Activated T-cell treated with anti-CD3 and anti-CD28 coated beads, Interleukin-2, amount 50 U/mL, for 24 hours (primary cell): Measurements from ENCODE around the gene GRIA4.
"Not testable (repeated sequence)": the region's sequence is repeated elsewhere in the genome, so short reads cannot be mapped to it uniquely, and the experiment has no call there.

Experiments
- DNase-seq: peaks from one replicate; pipeline ENCODE4 v3.0.0-alpha.2; 2020
- H3K27ac Mint-ChIP-seq: 2 replicates; pipeline ENCODE4 v1.8.0; 2020; ENCODE audit warnings: mild to moderate bottlenecking, mixed read lengths
- H3K27me3 Mint-ChIP-seq: 2 replicates; pipeline ENCODE4 v1.8.0; 2020; ENCODE audit warnings: mixed read lengths
- H3K36me3 Mint-ChIP-seq: 2 replicates; pipeline ENCODE4 v1.8.0; 2020; ENCODE audit warnings: low read depth, mixed read lengths
- H3K4me1 Mint-ChIP-seq: 2 replicates; pipeline ENCODE4 v1.8.0; 2020; ENCODE audit warnings: low read depth, mixed read lengths
- H3K4me3 Mint-ChIP-seq: 2 replicates; pipeline ENCODE4 v1.8.0; 2020; ENCODE audit warnings: mild to moderate bottlenecking, moderate library complexity, mixed read lengths
- H3K9me3 Mint-ChIP-seq: 2 replicates; pipeline ENCODE4 v1.8.0; 2020; ENCODE audit warnings: mixed read lengths

Gene GRIA4

DNA sequence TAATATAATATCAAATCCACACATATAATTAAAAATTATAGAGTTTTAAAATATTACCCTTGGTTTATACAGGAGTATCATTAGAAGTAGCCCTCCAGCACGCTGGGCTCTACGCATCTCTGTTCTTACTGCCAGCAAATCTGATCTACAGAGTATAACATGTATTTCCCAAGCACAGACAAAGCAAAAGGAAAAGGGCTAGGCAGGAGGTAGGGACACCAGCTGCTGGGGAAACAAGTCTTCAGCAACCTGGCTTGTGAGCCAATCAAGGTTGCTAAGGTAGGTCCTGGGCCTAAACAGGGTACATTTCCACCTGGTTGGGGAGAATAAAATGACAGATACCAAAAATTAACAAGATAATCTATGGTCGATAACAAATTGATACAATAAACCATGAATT, 163.6 kb downstream of the GRIA4 start:
- H3K9me3 Mint-ChIP-seq, H3K4me3 Mint-ChIP-seq, DNase-seq, H3K36me3 Mint-ChIP-seq, H3K27me3 Mint-ChIP-seq, H3K4me1 Mint-ChIP-seq, H3K27ac Mint-ChIP-seq: not testable (repeated sequence)

DNA sequence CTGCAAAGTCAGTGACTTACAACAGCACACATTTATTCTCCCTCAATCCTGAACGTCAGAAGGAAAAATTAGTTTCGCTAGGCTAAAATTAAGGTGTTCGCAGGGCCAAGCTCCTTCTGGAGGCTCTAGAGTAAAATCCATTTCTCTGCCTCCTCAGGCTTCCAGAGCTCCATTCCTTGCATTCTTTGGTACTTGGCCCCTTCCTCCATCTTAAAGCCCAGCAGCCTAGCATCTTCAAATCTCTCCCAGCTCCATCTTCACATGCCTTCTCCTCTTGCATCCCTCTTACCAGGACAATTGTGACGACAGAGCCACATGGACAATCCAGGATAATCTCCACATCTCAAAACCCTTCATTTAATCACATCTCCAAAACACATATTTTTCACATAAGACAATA, 165.0 kb downstream of the GRIA4 start:
- no peaks in the 10 kb centered on the region for H3K36me3 Mint-ChIP-seq
- H3K27me3 Mint-ChIP-seq, result peaks cover 4% of the 10 kb centered on the region
- no peak overlapping the region for H3K4me3 Mint-ChIP-seq

DNA sequence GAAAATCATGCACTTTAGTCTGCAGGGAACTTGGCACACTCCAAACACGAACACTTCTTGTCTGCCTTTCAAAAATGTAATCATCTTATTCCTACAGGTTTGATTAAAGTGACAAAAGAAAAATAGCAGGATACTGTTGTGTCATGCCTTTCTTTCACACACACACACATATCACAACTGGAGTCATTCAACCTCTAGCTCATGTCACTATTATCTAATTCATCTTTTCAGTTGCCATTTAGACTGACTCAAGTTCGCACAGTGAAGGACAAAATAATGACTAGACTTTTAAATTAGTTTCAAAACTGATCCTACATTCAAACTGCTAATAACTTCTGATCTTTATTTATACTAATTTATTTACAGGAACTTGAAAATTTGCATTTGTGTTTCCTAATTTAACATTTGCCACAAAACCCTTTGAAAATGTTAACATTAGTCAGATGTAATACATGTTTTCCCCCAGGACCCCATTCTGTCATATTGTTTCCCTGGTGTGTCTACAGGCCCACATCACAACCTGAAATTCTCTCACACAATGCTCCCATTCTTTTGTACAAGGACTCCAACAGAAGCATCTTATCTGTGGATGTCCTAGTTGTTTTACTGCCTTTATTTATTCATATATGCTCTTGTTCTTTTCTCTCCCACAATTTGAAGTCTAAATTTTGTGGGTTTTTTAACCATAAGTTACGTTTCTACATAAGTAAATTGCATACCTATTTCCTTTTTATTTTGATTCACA, 171.1 kb downstream of the GRIA4 start:
- Mint-ChIP-seq H3K4me3 (no peak overlapping the region), H3K36me3 (no peaks in the 10 kb centered on the region), H3K27ac (no peak overlapping the region), H3K4me1 (no peaks in the 10 kb centered on the region), H3K27me3 (no peaks in the 10 kb centered on the region), H3K9me3 (no peaks in the 10 kb centered on the region)
- no peak for DNase-seq

More for the DNA sequence above, 165.0 kb downstream of the GRIA4 start:
- Mint-ChIP-seq H3K27ac (no peak overlapping the region), H3K4me1 (no peaks in the 10 kb centered on the region), H3K9me3 (no peaks in the 10 kb centered on the region)
- DNase-seq, result no peak

DNA sequence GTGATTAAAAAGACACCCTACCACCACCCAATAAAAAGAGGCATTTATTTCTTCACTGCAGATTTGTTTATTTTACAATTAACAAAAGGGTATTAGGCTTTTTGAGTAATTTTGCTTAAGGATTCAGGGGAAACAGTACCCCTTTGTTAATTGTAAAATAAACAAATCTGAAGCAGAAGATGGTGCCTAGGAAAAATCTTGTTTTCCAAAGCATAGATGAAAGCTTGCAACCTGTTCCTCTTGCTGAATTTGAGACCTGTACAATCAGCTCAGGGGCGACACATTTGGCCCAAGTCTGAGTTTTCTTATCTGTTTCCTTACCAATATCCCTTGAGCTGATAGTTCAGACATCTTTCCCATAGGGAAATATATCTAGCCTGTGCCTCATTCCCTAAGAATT, 171.9 kb downstream of the GRIA4 start:
- Mint-ChIP-seq H3K4me1 (no peaks in the 10 kb centered on the region), H3K36me3 (no peaks in the 10 kb centered on the region), H3K27ac (no peak overlapping the region), H3K27me3 (no peaks in the 10 kb centered on the region), H3K4me3 (no peak overlapping the region), H3K9me3 (no peaks in the 10 kb centered on the region)
- DNase-seq, result no peak

DNA sequence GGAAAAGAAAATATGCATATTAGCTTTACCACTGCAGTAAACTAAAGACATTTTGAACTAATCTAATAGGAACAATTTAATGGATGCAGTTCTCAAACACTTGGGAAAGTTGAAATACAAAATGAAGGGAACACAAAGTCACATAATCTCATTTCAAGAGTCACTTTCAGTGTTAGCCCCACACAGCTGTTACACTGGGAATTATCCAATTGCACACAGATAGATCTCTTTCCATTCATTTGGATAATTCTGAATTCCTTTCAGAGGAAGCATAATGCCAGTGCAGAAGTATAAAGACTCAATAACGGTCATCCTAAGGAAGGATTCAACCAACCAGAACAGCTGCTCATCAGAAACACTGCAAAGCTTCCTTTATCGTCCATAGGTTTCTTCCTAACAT, 173.3 kb downstream of the GRIA4 start:
- no peak overlapping the region for H3K27ac Mint-ChIP-seq
- no peaks in the 10 kb centered on the region for H3K27me3 Mint-ChIP-seq
- no peaks in the 10 kb centered on the region for H3K36me3 Mint-ChIP-seq
- no peak overlapping the region for H3K4me3 Mint-ChIP-seq
- no peak for DNase-seq
- H3K9me3 Mint-ChIP-seq, result no peaks in the 10 kb centered on the region
- H3K4me1 Mint-ChIP-seq, result no peaks in the 10 kb centered on the region

DNA sequence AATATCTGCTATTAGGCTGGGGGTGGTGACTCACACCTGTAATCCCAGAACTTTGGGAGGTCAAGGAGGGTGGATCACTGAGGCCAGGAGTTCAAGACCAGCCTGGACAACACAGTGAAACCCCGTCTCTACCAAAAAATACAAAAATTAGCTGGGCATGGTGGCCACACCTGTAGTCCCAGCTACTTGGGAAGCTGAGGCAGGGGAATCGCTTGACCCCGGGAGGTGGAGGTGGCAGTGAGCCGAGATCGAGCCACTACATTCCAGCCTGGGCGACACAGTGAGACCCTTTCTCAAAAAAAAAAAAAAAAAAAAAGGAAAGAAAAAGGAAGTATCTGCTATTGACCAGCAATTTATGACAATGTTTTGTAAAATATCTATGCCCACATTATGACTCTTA, 176.0 kb downstream of the GRIA4 start:
- H3K36me3 Mint-ChIP-seq, H3K4me3 Mint-ChIP-seq, DNase-seq, H3K4me1 Mint-ChIP-seq, H3K27me3 Mint-ChIP-seq, H3K9me3 Mint-ChIP-seq, H3K27ac Mint-ChIP-seq: not testable (repeated sequence)

DNA sequence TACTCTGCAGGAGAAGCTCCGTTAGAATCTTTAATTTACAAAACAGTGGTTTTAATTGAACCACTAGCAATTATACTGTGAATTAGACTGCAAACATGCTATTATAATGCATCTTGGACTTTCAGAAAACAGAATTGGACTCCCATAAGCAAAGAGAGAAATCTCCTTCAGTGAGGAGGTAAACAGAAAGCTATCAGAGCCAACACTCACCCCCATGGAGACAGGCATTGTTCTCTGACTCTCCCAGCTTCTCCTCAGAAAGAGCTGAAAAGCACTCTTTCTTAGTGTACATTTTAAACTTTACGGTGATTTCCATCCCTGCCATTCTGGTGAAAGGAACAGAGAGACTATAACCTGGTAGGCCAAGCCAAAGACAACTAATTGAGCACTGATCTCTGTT, 176.9 kb downstream of the GRIA4 start:
- H3K4me3 Mint-ChIP-seq, result no peak overlapping the region
- no peaks in the 10 kb centered on the region for H3K9me3 Mint-ChIP-seq
- DNase-seq, result no peak

DNA sequence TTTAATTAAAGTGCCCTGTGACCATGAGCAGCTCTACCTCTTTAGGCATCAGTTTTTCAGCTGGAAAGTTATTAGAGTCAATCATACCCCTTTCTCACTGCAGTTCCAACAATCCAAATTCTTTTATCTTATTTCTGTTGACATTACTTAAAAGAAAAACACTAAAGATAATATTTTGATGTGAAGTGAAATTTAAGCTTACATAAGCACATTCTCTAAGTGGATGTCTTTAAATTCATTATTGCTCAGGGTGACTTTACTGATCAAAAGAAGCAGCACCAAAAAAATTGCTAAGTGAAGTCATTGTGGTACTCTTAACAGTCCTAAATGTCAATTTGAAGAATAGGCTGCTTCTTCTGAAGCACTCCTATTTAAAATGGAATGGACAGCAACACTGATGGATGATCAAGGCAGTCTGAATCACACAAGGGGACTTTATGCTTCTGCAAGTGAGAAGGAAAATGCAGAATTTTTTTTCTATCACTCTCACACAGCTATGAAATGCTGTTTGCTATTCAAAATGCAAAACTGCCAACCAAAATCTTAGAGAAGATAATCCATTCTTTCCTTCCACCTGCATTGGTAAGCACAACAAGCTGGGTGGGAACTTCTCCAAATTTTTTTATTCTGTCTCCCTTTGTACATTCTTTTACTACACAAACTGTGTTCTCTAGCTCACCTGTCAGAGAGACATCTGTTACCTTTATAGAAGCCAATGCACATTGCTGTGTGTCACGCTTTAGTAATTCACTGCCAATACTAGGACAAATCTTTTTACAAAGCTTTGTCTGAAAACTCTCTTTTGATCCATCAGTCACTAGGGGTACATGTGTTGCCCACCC, 179.9 kb downstream of the GRIA4 start:
- Mint-ChIP-seq H3K27ac (no peak overlapping the region), H3K4me1 (no peaks in the 10 kb centered on the region), H3K9me3 (no peaks in the 10 kb centered on the region), H3K36me3 (no peaks in the 10 kb centered on the region), H3K4me3 (no peak overlapping the region), H3K27me3 (no peaks in the 10 kb centered on the region)
- DNase-seq, result no peak

More for the DNA sequence above, 176.9 kb downstream of the GRIA4 start:
- Mint-ChIP-seq H3K4me1 (no peaks in the 10 kb centered on the region), H3K27ac (no peak overlapping the region), H3K36me3 (no peaks in the 10 kb centered on the region), H3K27me3 (no peaks in the 10 kb centered on the region)

DNA sequence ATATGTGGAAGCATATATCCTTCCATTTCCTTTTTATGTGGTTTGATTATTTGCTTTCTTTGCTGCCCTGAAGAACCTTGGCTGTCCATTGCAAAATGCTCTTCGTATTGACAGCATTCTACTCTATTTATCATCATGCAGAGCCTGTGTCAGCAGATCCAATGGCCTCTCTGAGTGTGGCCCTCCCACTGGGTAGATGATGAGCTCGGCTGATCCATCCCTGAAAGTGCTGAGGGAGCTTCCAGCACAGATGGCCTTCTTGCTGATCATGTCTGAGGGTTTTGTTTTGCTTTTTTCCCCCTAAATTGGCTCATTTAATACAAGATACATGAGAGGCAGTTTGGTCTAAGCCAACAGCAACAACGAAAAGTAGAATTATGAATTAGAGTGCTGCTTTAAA, 181.0 kb downstream of the GRIA4 start:
- no peaks in the 10 kb centered on the region for H3K4me1 Mint-ChIP-seq

DNA sequence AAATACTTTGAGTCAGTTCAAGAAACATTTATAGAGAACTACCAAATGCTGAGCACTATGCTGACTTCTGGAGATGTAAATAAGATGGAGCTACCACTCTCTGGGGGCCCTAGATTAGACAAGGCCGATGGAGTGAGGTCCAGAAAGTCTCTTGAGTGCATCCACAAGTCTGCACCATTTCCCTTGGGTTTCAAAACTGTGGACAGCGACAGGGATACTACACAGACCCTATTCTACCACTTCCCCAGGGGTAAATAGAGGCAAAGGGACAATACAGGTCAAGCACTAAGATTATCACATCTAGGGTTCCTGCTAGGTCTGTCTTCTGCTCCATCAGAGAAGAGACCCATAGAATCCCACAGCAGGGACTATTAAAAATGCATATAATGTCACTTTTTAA, 183.2 kb downstream of the GRIA4 start:
- Mint-ChIP-seq H3K4me3 (no peak overlapping the region), H3K27me3 (no peaks in the 10 kb centered on the region), H3K36me3 (no peaks in the 10 kb centered on the region), H3K4me1 (no peaks in the 10 kb centered on the region), H3K27ac (no peak overlapping the region), H3K9me3 (no peaks in the 10 kb centered on the region)
- no peak for DNase-seq

More for the DNA sequence above, 181.0 kb downstream of the GRIA4 start:
- Mint-ChIP-seq H3K4me3 (no peak overlapping the region), H3K9me3 (no peaks in the 10 kb centered on the region), H3K36me3 (no peaks in the 10 kb centered on the region), H3K27ac (no peak overlapping the region), H3K27me3 (no peaks in the 10 kb centered on the region)
- DNase-seq, result no peak

DNA sequence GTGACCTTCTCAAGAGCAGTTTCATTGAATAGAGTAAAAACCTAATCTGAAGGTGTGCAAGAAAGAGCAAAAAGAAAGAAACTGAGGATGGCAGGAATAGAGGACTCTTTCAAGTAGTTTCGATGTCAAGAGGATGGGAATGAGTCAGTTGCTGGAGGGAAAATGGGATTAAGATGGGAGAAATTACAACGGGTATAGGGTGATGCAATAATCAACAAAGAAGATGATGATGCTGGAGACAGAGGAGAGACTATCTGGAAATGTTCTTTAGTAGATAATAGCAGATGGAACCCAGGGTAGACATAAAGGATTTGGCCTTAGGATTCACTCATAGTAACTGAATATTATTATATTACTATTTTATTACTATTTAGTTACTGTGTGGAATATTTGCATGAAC, 189.4 kb downstream of the GRIA4 start:
- Mint-ChIP-seq H3K4me1 (no peaks in the 10 kb centered on the region), H3K36me3 (no peaks in the 10 kb centered on the region), H3K4me3 (no peak overlapping the region), H3K9me3 (no peaks in the 10 kb centered on the region), H3K27me3 (no peaks in the 10 kb centered on the region), H3K27ac (no peak overlapping the region)
- DNase-seq, result no peak

DNA sequence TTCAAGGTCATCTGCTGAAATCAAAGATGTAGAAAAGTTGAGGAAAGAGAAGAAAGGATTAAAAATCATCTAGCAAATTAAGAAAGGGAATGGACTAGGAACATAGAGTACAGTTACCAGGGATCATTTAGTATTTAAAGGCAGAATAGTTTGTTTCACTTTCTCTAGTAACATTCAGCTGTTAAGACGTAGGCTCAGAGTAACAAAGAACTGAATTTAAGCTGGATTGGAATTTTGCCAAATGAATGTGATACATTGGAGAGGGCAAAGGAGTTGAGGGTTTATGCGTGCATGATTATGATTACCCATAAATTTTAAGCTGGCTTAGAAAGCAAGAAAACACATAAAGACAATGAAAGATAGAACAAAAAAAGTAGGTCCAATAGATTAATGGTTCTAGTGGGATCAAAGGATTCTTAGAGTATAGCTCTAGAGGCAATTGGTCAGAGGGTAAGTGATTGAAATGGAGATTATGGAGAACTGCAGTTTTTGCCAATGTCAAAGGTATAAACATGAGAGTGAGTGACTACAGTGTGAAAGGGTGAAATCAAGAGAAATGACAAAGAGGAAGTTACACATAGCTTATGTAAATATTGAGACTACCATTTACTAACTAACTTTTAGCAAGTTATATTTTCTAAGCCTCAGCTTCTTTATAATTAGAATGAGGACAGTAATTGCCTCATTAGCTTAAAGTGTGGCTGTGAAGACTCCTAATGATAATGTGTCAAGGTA, 190.0 kb downstream of the GRIA4 start:
- no peak for DNase-seq
- no peak overlapping the region for H3K4me3 Mint-ChIP-seq
- no peaks in the 10 kb centered on the region for H3K9me3 Mint-ChIP-seq
- H3K4me1 Mint-ChIP-seq, result no peaks in the 10 kb centered on the region
- no peak overlapping the region for H3K27ac Mint-ChIP-seq
- no peaks in the 10 kb centered on the region for H3K27me3 Mint-ChIP-seq
- no peaks in the 10 kb centered on the region for H3K36me3 Mint-ChIP-seq

DNA sequence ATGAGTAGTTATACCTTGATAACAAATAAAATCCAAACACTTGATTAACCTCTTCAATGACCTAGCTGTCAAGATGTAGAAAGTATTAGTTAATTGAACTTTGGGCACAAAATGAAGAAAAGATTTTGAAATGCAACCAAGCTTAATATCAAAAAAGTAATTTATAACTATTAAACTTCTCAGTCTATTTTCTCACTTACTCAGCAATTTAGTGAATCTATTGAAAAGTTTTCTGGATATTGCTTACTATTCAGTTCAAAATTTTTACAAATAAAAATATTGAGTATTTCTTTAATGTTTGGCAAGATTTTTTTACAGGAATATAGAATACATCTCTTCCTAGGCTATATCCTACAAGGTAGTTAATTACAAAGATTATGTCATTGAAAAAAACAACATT, 192.5 kb downstream of the GRIA4 start:
- Mint-ChIP-seq H3K27ac (no peak overlapping the region), H3K4me1 (no peaks in the 10 kb centered on the region), H3K9me3 (no peaks in the 10 kb centered on the region), H3K4me3 (no peak overlapping the region), H3K27me3 (no peaks in the 10 kb centered on the region), H3K36me3 (no peaks in the 10 kb centered on the region)
- no peak for DNase-seq

DNA sequence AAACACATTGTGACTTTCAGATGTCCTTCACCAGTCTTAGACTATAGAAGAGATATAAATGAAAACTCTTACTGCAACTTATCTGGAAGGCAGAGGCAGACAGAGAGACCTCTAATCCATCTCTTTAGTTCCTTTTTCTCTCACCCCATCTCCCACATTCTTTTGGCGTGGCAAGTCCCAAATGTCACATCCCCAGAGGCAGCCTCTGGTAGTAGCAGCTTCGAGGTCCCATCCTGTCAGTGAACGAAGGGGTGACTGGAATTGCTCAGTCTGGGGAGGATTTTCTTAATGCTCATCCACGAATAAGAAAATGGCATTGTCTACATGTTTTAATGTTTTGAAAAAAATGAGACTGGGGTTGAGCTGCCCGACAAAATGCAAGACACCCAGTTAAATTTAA, 201.4 kb downstream of the GRIA4 start:
- H3K9me3 Mint-ChIP-seq, result no peaks in the 10 kb centered on the region

DNA sequence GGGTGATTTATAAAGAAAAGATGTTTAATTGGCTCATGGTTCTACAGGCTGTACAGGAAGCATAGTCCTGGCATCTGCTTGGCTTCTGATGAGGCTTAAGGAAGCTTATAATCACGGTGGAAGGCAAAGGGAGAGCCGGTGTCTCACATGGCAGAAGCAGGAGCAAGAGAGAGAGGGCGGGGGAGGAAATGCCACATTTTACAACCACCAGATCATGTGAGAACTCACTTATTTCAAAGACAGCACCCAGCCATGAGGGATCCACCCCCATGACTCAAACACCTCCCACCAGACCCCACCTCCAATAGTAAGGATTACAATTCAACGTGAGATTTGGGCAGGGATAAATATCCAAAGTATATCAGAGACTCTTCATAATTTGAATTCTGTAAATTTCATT, 211.5 kb downstream of the GRIA4 start:
- no peak for DNase-seq
- no peaks in the 10 kb centered on the region for H3K27me3 Mint-ChIP-seq
- H3K4me1 Mint-ChIP-seq, result no peaks in the 10 kb centered on the region
- H3K4me3 Mint-ChIP-seq, result no peak overlapping the region
- H3K36me3 Mint-ChIP-seq, result no peaks in the 10 kb centered on the region
- no peak overlapping the region for H3K27ac Mint-ChIP-seq
- no peaks in the 10 kb centered on the region for H3K9me3 Mint-ChIP-seq

More for the DNA sequence above, 201.4 kb downstream of the GRIA4 start:
- H3K4me1 Mint-ChIP-seq, result no peaks in the 10 kb centered on the region
- no peak overlapping the region for H3K4me3 Mint-ChIP-seq
- H3K36me3 Mint-ChIP-seq, result no peaks in the 10 kb centered on the region
- H3K27ac Mint-ChIP-seq, result no peak overlapping the region
- DNase-seq, result no peak
- H3K27me3 Mint-ChIP-seq, result no peaks in the 10 kb centered on the region
